Frontal cortex (tissue), 4 donors: Measurements from ENCODE around the gene FBXL14. TPM values are rescaled to one million over a fixed set of nuclear protein-coding genes. Genes with fewer than 3 reads are reported as not detected.
"Not testable (repeated sequence)": the region's sequence is repeated elsewhere in the genome, so short reads cannot be mapped to it uniquely, and the experiment has no call there.

ENCODE experiments used
- DNase-seq, 2 donors: peaks; one replicate each; pipeline ENCODE4 v3.0.0; 2012; ENCODE audit warnings: low spot score in 2 of 2
- FAIRE-seq: peaks from 2 replicates; lab custom pipeline; 2012; peaks lifted over from hg19 to GRCh38; lab: Jason Lieb, UNC
- total RNA-seq: library from RNA; depleted of rRNA; stranded (reverse); fragments of >200 nt; gene quantifications from one replicate; pipeline ENCODE4 v1.2.3, GENCODE V29; 2014
- donor health status: control.
- donor health status: control.
- donor health status: control.

The FBXL14 gene
- total RNA-seq, 1 donor from 2014 or later: 17.5 TPM

- FAIRE-seq: no peak
Observed at GRCh38 chr12:1622406-1622805, 28.0 kb upstream of the FBXL14 start.

GRCh38 chr12:1620092-1620491 is 25.7 kb upstream of the FBXL14 start:
- no peak for DNase-seq
- no peak for FAIRE-seq

More at GRCh38 chr12:1622406-1622805, 28.0 kb upstream of the FBXL14 start:
- DNase-seq: no peak

- DNase-seq (no peak), FAIRE-seq (no peak)
Observed at GRCh38 chr12:1619587-1619986, 25.2 kb upstream of the FBXL14 start.

GRCh38 chr12:1619159-1619558 is 24.8 kb upstream of the FBXL14 start:
- no peak for FAIRE-seq
- DNase-seq: no peak

- FAIRE-seq: no peak
Observed at GRCh38 chr12:1618489-1618888, 24.1 kb upstream of the FBXL14 start.

GRCh38 chr12:1616233-1617066 is 22.1 kb upstream of the FBXL14 start:
- DNase-seq: no peak
- no peak for FAIRE-seq

More at GRCh38 chr12:1618489-1618888, 24.1 kb upstream of the FBXL14 start:
- no peak for DNase-seq

GRCh38 chr12:1614360-1614759 is 20.0 kb upstream of the FBXL14 start:
- no peak for DNase-seq

GRCh38 chr12:1613860-1614259 is 19.5 kb upstream of the FBXL14 start:
- FAIRE-seq: no peak
- no peak for DNase-seq

More at GRCh38 chr12:1614360-1614759, 20.0 kb upstream of the FBXL14 start:
- FAIRE-seq: no peak

GRCh38 chr12:1611803-1612572 is 17.6 kb upstream of the FBXL14 start:
- DNase-seq (no peak), FAIRE-seq (no peak)

GRCh38 chr12:1610072-1610643 is 15.8 kb upstream of the FBXL14 start:
- FAIRE-seq: no peak

GRCh38 chr12:1608713-1609119 is 14.3 kb upstream of the FBXL14 start:
- DNase-seq (no peak), FAIRE-seq (no peak)

More at GRCh38 chr12:1610072-1610643, 15.8 kb upstream of the FBXL14 start:
- no peak for DNase-seq

GRCh38 chr12:1607940-1608712 is 13.7 kb upstream of the FBXL14 start:
- no peak for FAIRE-seq
- DNase-seq: no peak

- DNase-seq: peak in 1 of 2 donors; percentile 69
- no peak for FAIRE-seq
Observed at GRCh38 chr12:1606021-1606622, 11.7 kb upstream of the FBXL14 start.

- FAIRE-seq (no peak), DNase-seq (no peak)
Observed at GRCh38 chr12:1605129-1606020, 11.0 kb upstream of the FBXL14 start.

GRCh38 chr12:1604464-1604863 is 10.1 kb upstream of the FBXL14 start:
- no peak for FAIRE-seq

GRCh38 chr12:1603269-1603993 is 9.1 kb upstream of the FBXL14 start:
- DNase-seq (no peak), FAIRE-seq (no peak)

More at GRCh38 chr12:1604464-1604863, 10.1 kb upstream of the FBXL14 start:
- DNase-seq: no peak

- not testable (repeated sequence) for FAIRE-seq, DNase-seq
Observed at GRCh38 chr12:1602706-1603105, 8.3 kb upstream of the FBXL14 start.

- DNase-seq (no peak), FAIRE-seq (no peak)
Observed at GRCh38 chr12:1598757-1599156, 4.4 kb upstream of the FBXL14 start.
